Astrocyte (in vitro differentiated cells and primary cell): ENCODE results near the gene S100A7.
"Not testable (repeated sequence)": the region's sequence is repeated elsewhere in the genome, so short reads cannot be mapped to it uniquely, and the experiment has no call there.

Source experiments
- EZH2 ChIP-seq: IDR thresholded peaks from 2 replicates; pipeline ENCODE4 v1.6.1; 2012; ENCODE audit warnings: mild to moderate bottlenecking, low read length, inconsistent platforms; ENCODE audit not compliant: insufficient read depth
- TF ChIP-seq, protein P1 (sequence below): IDR thresholded peaks from 2 replicates; pipeline ENCODE4 v1.5.1; 2011; ENCODE audit warnings: low read depth, mild to moderate bottlenecking, inconsistent platforms, low read length, moderate library complexity; ENCODE audit not compliant: insufficient read depth

DNA sequence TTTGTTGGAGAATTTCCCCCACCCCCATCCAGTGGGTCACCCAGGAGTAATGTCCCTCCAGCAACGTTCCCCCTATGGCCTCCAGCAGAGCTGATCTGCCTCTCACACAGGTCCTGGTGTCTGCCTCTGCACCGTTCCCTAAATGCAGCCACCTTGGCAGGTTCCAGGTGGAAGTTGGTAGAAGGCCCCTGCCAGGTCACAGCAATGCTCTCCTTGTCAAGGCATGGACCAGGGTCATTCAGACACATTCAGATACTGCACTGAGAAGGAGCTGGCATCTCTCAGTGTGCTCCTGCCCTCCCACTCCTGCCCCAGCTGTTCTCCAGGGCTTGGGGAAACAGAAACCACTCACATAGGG is 41.0 kb downstream of the S100A7 start:
- TF ChIP-seq, protein P1, sequence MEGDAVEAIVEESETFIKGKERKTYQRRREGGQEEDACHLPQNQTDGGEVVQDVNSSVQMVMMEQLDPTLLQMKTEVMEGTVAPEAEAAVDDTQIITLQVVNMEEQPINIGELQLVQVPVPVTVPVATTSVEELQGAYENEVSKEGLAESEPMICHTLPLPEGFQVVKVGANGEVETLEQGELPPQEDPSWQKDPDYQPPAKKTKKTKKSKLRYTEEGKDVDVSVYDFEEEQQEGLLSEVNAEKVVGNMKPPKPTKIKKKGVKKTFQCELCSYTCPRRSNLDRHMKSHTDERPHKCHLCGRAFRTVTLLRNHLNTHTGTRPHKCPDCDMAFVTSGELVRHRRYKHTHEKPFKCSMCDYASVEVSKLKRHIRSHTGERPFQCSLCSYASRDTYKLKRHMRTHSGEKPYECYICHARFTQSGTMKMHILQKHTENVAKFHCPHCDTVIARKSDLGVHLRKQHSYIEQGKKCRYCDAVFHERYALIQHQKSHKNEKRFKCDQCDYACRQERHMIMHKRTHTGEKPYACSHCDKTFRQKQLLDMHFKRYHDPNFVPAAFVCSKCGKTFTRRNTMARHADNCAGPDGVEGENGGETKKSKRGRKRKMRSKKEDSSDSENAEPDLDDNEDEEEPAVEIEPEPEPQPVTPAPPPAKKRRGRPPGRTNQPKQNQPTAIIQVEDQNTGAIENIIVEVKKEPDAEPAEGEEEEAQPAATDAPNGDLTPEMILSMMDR, result not testable (repeated sequence)
- not testable (repeated sequence) for TF ChIP-seq EZH2
